CD4-positive, alpha-beta T cell treated with Interleukin-4 for 4 hours (primary cell): ENCODE measurements around the gene SLC7A6OS.
A peak's percentile ranks its signal among the peaks of the same experiment; 100 is the strongest.
"Not testable (repeated sequence)": the region's sequence is repeated elsewhere in the genome, so short reads cannot be mapped to it uniquely, and the experiment has no call there.

Experiments
- DNase-seq: peaks from one replicate; pipeline ENCODE4 v3.0.0-alpha.2; 2020

Gene SLC7A6OS

DNA sequence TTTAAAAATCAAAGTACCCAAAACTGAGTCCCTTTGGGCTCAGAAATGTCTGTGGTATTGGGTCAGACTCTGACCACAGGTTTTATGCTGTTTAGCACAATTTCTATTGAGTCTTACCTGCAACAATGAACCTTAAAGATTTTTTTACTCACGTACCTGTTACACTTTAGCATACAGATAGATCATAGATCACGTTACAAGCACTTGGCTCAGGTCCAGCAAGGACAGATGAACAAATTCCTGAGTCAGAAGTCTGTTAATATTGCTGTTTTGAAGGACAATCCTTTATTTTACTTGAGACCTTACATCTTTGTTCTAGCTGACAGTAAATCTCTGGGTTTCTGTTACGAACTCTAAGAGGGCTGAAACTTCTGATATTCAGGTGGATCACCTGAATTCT lies 12.8 kb downstream of the SLC7A6OS start:
- DNase-seq: no peak

GRCh38 chr16:68296693-68297092 lies 14.1 kb downstream of the SLC7A6OS start:
- DNase-seq: no peak

- no peak for DNase-seq
Observed at GRCh38 chr16:68296291-68296690, 14.5 kb downstream of the SLC7A6OS start.

DNA sequence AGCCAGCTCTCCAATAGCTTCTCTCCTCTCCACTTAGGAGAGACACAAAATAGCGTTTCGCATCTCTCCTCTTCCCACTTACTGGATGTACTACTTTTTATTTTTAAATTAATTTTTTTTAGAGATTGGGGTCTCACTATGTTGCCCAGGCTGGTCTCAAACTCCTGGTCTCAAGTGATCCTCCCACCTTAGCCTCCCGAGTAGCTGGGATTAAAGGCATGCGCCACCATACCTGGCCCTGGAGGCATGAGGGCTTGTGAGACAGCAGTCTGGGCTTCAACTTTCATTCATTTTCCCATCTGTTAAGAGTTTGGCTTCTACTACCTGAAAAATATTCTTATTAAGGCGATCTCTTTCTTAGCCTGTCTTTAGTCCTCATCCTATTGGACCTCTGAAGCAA lies 18.3 kb downstream of the SLC7A6OS start:
- no peak for DNase-seq

GRCh38 chr16:68291227-68291626 lies 19.5 kb downstream of the SLC7A6OS start:
- DNase-seq: no peak

DNA sequence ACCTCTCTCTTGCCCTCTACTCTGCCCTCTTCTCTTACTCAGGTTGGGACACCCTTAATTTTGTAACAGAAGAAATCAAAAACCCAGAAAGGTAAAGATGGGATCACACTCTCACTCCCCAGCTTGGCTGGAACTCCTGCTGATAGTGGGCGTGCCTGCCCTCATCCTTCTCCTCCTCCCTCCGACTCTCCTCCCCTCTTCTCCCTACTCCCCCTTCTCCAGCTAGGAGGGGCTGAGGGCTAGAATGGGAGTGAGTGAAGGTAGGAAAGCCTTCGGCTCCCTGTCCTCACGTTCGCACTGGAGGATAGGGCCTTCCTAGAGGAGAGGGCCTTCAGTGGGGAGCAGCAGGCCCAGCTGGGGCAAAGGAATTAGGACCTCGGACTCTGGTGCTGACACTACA lies 20.3 kb downstream of the SLC7A6OS start:
- no peak for DNase-seq

GRCh38 chr16:68289621-68290329 lies 21.0 kb downstream of the SLC7A6OS start:
- peak; percentile 76 for DNase-seq

- no peak for DNase-seq
Observed at GRCh38 chr16:68289202-68289601, 21.5 kb downstream of the SLC7A6OS start.

GRCh38 chr16:68288796-68289195 lies 21.9 kb downstream of the SLC7A6OS start:
- not testable (repeated sequence) for DNase-seq

DNA sequence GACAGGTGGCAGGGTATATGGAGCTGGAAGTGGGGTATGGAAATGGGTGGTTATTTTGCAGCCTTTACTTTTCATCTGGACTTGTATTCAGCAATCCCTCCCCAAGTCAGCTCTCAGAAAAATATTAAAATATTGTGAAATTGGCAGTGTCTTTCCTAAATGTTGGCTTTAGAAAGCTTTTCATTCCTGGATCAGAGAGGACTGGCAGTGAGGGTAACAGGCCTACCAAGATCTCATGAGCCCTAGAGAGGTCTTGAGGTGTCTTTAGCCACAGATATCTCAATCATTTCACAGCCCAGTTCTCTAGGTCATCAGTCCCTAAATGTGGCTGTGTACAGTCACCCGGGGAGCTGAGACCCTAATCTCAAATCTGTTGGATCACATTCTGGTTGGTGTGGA lies 22.5 kb downstream of the SLC7A6OS start:
- no peak for DNase-seq

- peak; percentile 59 for DNase-seq
Observed at GRCh38 chr16:68287276-68288251, 23.2 kb downstream of the SLC7A6OS start.

DNA sequence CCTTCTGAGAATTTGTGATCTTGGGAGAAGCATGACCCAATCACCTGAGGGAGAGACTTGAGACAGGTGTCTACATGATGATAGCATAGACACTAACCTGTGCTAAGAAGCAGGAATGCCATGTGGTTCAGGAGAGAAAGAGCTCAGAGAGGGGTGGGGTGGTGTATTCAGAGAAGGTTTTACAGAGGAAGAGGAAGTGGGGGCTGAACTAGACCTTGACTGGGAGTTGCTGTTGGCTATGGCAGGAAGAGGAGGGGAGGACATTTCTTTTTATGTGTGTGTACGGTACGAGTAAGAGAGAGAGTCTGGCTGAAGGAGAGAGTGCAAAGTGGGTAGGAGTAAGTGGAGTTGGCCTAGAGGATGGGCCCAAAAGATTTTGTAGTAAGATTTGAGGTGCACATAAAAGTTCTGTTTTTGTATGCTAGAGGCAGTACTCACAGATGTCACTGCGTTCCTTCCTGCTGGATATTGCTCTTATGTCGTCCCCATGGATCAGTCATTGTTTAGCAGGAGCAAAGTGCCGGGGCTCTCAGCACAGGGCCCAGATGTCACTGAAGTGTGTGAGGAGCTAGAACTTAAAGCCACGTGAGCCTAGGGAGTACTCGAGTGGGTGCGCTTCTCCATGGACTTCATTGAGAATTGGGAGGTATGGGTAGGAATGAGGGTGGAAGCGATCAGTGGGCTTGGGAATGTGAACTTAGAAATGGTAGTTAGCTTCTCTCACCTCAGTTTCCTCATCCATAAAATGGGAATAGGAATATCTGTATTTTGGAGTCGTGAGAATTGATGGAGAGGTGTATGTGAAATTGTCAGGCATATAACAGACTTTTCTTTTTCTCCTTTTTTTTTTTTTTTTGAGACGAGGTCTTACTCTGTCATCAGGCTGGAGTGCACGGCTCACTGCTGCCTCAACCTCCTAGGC lies 24.3 kb downstream of the SLC7A6OS start:
- peak; percentile 65 for DNase-seq

- no peak for DNase-seq
Observed at GRCh38 chr16:68285683-68286082, 25.1 kb downstream of the SLC7A6OS start.

GRCh38 chr16:68284847-68285246 lies 25.9 kb downstream of the SLC7A6OS start:
- no peak for DNase-seq

- peak; percentile 15 for DNase-seq
Observed at GRCh38 chr16:68283801-68284598, 26.7 kb downstream of the SLC7A6OS start.

GRCh38 chr16:68283346-68283745 lies 27.4 kb downstream of the SLC7A6OS start:
- no peak for DNase-seq

- no peak for DNase-seq
Observed at GRCh38 chr16:68282064-68282452, 28.7 kb downstream of the SLC7A6OS start.

- peak; percentile 33 for DNase-seq
Observed at GRCh38 chr16:68281368-68282063, 29.2 kb downstream of the SLC7A6OS start.

DNA sequence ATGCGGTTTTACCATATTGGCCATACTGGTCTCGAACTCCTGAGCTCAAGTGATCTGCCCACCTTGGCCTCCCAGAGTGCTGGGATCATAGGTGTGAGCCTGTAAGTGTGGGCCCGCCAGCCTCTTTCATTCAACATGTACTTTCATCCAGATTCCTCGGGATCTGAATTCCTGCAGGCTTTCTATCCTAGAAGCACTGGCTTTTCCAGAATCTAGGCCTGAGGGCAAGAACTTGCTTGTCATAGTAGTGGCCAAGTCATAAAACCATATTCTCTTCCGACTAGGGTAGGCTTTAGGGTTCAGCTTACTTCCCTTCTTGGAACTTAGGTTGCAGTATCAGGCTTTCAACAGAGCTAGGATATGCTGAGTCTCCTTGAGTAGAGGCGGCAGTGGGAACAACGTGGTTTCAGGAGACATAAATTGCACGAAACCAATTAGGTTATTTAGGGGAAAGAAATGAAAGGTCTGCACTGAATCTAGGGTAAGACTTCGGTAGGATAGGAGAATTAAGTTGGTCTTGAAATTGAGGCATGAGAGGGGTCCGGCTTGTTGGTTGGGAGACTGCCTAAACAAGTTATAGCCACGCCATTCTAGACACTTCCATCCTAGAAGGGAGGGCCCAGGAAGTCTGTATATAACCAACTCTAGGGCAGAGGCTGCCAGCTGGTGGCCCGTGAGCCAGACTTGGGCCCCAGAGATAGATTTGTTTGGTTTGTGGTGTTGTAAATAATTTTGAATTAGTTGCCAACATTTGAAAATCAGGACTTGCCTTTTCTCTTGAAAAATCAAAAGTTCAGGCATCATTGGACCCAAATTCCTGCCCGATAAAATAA lies 30.8 kb downstream of the SLC7A6OS start:
- DNase-seq: no peak

- DNase-seq: no peak
Observed at GRCh38 chr16:68276223-68276622, 34.5 kb downstream of the SLC7A6OS start.
